IMR-90 (cell line): ENCODE measurements around the gene CMKLR1. TPM values are rescaled to one million over a fixed set of nuclear protein-coding genes. Genes with fewer than 3 reads are reported as not detected.

Source experiments
- ATAC-seq: fragments of 200-7000 bp; cut with Tn5 transposase; 2 replicates; pipeline ENCODE4 v1.9.1; 2020; ENCODE audit warnings: low read depth, mild to moderate bottlenecking, moderate library complexity
- BruUV-seq: library from RNA; stranded (reverse); fragments of 400-500 nt; replicated peaks from 2 replicates; lab custom pipeline; 2021; lab: Mats Ljungman, UMichigan
- CTCF ChIA-PET: fragments of 300-600 bp; formaldehyde crosslinking; extraction: SDS; loops from one replicate; lab custom pipeline; 2021; ENCODE audit warnings: antibody characterized with exemption; lab: Yijun Ruan, JAX
- POLR2A ChIA-PET: fragments of 300-600 bp; sonication (Branson Sonifier 250); formaldehyde crosslinking; loops from one replicate; lab custom pipeline; 2022; ENCODE audit warnings: antibody characterized with exemption; ENCODE audit not compliant: unreplicated experiment; lab: Charles Lee
- DNase-seq: peaks from one replicate; pipeline ENCODE4 v3.0.0; 2013
- H2AFZ ChIP-seq: replicated peaks from 2 replicates; pipeline ENCODE3; 2013; ENCODE audit warnings: low read length, mild to moderate bottlenecking; ENCODE audit not compliant: poor library complexity
- H2AK5ac ChIP-seq: 2 replicates; pipeline ENCODE4 v1.6.1; 2013; ENCODE audit warnings: low read depth, low read length, inconsistent platforms
- H2AK9ac ChIP-seq: replicated peaks from 2 replicates; pipeline ENCODE3; 2013; ENCODE audit warnings: mild to moderate bottlenecking, low read depth, low read length, moderate library complexity; ENCODE audit not compliant: poor library complexity
- H2BK120ac ChIP-seq: 2 replicates; pipeline ENCODE4 v1.6.1; 2013; ENCODE audit warnings: low read depth, low read length, inconsistent platforms
- H2BK15ac ChIP-seq: 3 replicates; pipeline ENCODE4 v1.6.1; 2013; ENCODE audit warnings: low read depth, low read length, inconsistent platforms
- H2BK20ac ChIP-seq: 2 replicates; pipeline ENCODE4 v1.6.1; 2013; ENCODE audit warnings: low read depth, mild to moderate bottlenecking, inconsistent platforms, low read length, moderate library complexity
- H2BK5ac ChIP-seq: 2 replicates; pipeline ENCODE4 v1.6.1; 2013; ENCODE audit warnings: mild to moderate bottlenecking, low read depth, low read length, inconsistent platforms; ENCODE audit not compliant: poor library complexity, severe bottlenecking
- H3K14ac ChIP-seq: replicated peaks from 2 replicates; pipeline ENCODE4 v1.6.1; 2013; ENCODE audit warnings: low read depth, low read length, inconsistent platforms
- H3K18ac ChIP-seq: 2 replicates; pipeline ENCODE4 v1.6.1; 2013; ENCODE audit warnings: low read depth, low read length, control low read depth
- H3K23ac ChIP-seq: 2 replicates; pipeline ENCODE4 v1.6.1; 2013; ENCODE audit warnings: low read depth, low read length, inconsistent platforms
- H3K27ac ChIP-seq: 2 replicates; pipeline ENCODE4 v1.5.1; 2013; ENCODE audit warnings: mild to moderate bottlenecking, control low read depth, low read length; ENCODE audit not compliant: insufficient read depth
- H3K27me3 ChIP-seq: 2 replicates; pipeline ENCODE4 v1.6.1; 2013; ENCODE audit warnings: low read length; ENCODE audit not compliant: control insufficient read depth, insufficient read depth
- H3K36me3 ChIP-seq: 2 replicates; pipeline ENCODE4 v1.6.1; 2013; ENCODE audit warnings: low read length, mixed read lengths; ENCODE audit not compliant: control insufficient read depth, insufficient read depth
- H3K4ac ChIP-seq: 2 replicates; pipeline ENCODE4 v1.6.1; 2013; ENCODE audit warnings: low read depth, low read length, inconsistent platforms
- H3K4me1 ChIP-seq: 2 replicates; pipeline ENCODE4 v1.6.1; 2013; ENCODE audit warnings: low read length, mixed read lengths; ENCODE audit not compliant: control insufficient read depth, insufficient read depth
- H3K4me2 ChIP-seq: 2 replicates; pipeline ENCODE4 v1.6.1; 2013; ENCODE audit warnings: low read depth, mild to moderate bottlenecking, control low read depth, low read length, moderate library complexity
- H3K4me3 ChIP-seq: 2 replicates; pipeline ENCODE4 v1.5.1; 2013; ENCODE audit warnings: low read depth, mild to moderate bottlenecking, control low read depth, low read length, moderate library complexity; ENCODE audit not compliant: insufficient read depth
- H3K56ac ChIP-seq: 2 replicates; pipeline ENCODE4 v1.6.1; 2013; ENCODE audit warnings: low read length, inconsistent platforms; ENCODE audit not compliant: insufficient read depth; ENCODE audit errors: extremely low read depth
- H3K79me1 ChIP-seq, 2 experiments: 2 replicates each; pipeline ENCODE4 v1.6.1; 2013; ENCODE audit warnings: low read length in 2 of 2, inconsistent platforms in 1 of 2, low read depth in 1 of 2
- H3K9ac ChIP-seq: 2 replicates; pipeline ENCODE4 v1.6.1; 2013; ENCODE audit warnings: low read depth, low read length, control low read depth
- H3K9me1 ChIP-seq: 2 replicates; pipeline ENCODE4 v1.6.1; 2013; ENCODE audit warnings: low read length, inconsistent platforms; ENCODE audit not compliant: insufficient read depth
- H3K9me3 ChIP-seq: 2 replicates; pipeline ENCODE4 v1.6.1; 2013; ENCODE audit warnings: low read length; ENCODE audit not compliant: control insufficient read depth, insufficient read depth
- H4K20me1 ChIP-seq: 2 replicates; pipeline ENCODE4 v1.6.1; 2013; ENCODE audit warnings: low read length, inconsistent platforms; ENCODE audit not compliant: insufficient read depth
- H4K5ac ChIP-seq: 2 replicates; pipeline ENCODE4 v1.6.1; 2013; ENCODE audit warnings: mild to moderate bottlenecking, low read depth, low read length, control low read depth
- H4K8ac ChIP-seq, 2 experiments: 2 replicates each; pipeline ENCODE4 v1.6.1; 2013; ENCODE audit warnings: low read depth in 2 of 2, low read length in 2 of 2, control low read depth in 1 of 2, inconsistent platforms in 1 of 2
- H4K91ac ChIP-seq: 2 replicates; pipeline ENCODE4 v1.6.1; 2013; ENCODE audit warnings: low read depth, low read length, inconsistent platforms; ENCODE audit not compliant: insufficient read depth
- BHLHE40 ChIP-seq: fragments of 150-350 bp; IDR thresholded peaks from 2 replicates; pipeline ENCODE4 v1.6.1; 2016; ENCODE audit warnings: mild to moderate bottlenecking, low read depth, low read length
- CEBPB ChIP-seq: IDR thresholded peaks from 2 replicates; pipeline ENCODE4 v1.6.1; 2012; ENCODE audit warnings: low read depth, low read length, improper control_type of control experiment
- ELK1 ChIP-seq: fragments of 150-350 bp; IDR thresholded peaks from 2 replicates; pipeline ENCODE4 v1.6.1; 2016; ENCODE audit warnings: low read depth, mild to moderate bottlenecking, low read length, moderate library complexity, borderline replicate concordance
- POLR2A ChIP-seq: IDR thresholded peaks from 2 replicates; pipeline ENCODE4 v1.6.1; 2012; ENCODE audit warnings: mild to moderate bottlenecking, low read depth, low read length
- RCOR1 ChIP-seq: IDR thresholded peaks from 2 replicates; pipeline ENCODE4 v1.6.1; 2012; ENCODE audit warnings: mild to moderate bottlenecking, low read length, improper control_type of control experiment; ENCODE audit not compliant: insufficient replicate concordance
- RFX5 ChIP-seq: IDR thresholded peaks from 2 replicates; pipeline ENCODE4 v1.8.0; 2012; ENCODE audit warnings: low read depth, mild to moderate bottlenecking, low read length, moderate library complexity
- SMC3 ChIP-seq: fragments of 150-350 bp; IDR thresholded peaks from 2 replicates; pipeline ENCODE4 v1.6.1; 2016; ENCODE audit warnings: low read depth, mild to moderate bottlenecking, antibody characterized with exemption, low read length, moderate library complexity
- dilution Hi-C: fragments of 300-500 bp; cut with HindIII; formaldehyde crosslinking; loops from one replicate; pipeline ENCODE4 v1.14.3; 2018; ENCODE audit warnings: low sequenced_read_pairs; ENCODE audit not compliant: unreplicated experiment
- in situ Hi-C: fragments of 300-500 bp; cut with MboI; formaldehyde crosslinking; loops from 3 replicates; pipeline ENCODE4 v1.14.3; 2019; ENCODE audit warnings: low sequenced_read_pairs, inconsistent platforms, mixed read lengths
- intact Hi-C: fragments of 100-400 bp; cut with micrococcal nuclease; formaldehyde crosslinking; loops from 2 replicates; pipeline ENCODE4 v1.10.0; 2022
- polyA plus RNA-seq, 3 experiments: library from polyadenylated mRNA; depleted of rRNA; stranded (reverse); fragments of >200 nt; gene quantifications; 2 replicates each; pipeline ENCODE4 v1.2.3, GENCODE V29; 2012; ENCODE audit warnings: low replicate concordance in 1 of 3
- total RNA-seq: library from RNA; depleted of rRNA; stranded (reverse); fragments of >200 nt; gene quantifications from 2 replicates; pipeline ENCODE4 v1.2.3, GENCODE V29; 2012
- TF ChIP-seq, protein P1 (sequence below): conservative IDR thresholded peaks from 2 replicates; pipeline ENCODE4 v1.5.1; 2012; ENCODE audit warnings: mild to moderate bottlenecking, low read depth, low read length, improper control_type of control experiment

Gene CMKLR1
- total and polyA plus RNA-seq, 2 of the 4 experiments (the other 2 are of a cell fraction): not detected

- Histone ChIP-seq H2BK5ac (no peak overlapping the region), H3K23ac (no peak overlapping the region), H4K8ac (no peak overlapping the region), H2BK120ac (no peak overlapping the region), H2AK5ac (no peak overlapping the region), H4K5ac (no peak overlapping the region), H3K79me1 (no peaks in the 10 kb centered on the region), H2BK20ac (no peak overlapping the region), H3K56ac (no peak overlapping the region), H3K4me2 (no peak overlapping the region), H3K9me1 (no peaks in the 10 kb centered on the region), H3K36me3 (no peaks in the 10 kb centered on the region), H2AFZ (no peak overlapping the region), H3K27me3 (no peaks in the 10 kb centered on the region), H3K4me3 (no peak overlapping the region), H4K91ac (no peak overlapping the region), H2BK15ac (no peak overlapping the region), H3K4ac (no peak overlapping the region), H3K9ac (no peak overlapping the region), H3K18ac (no peak overlapping the region), H3K14ac (no peak overlapping the region), H2AK9ac (no peak overlapping the region), H4K20me1 (no peaks in the 10 kb centered on the region), H3K4me1 (no peaks in the 10 kb centered on the region), H3K9me3 (no peaks in the 10 kb centered on the region), H3K27ac (no peak overlapping the region)
- no peak for ATAC-seq
- no peak for DNase-seq
- ChIA-PET CTCF (no interaction called here), POLR2A (no interaction called here)
- dilution Hi-C loops: no loop called here
- TF ChIP-seq POLR2A (no peak), CEBPB (no peak), RCOR1 (no peak), BHLHE40 (no peak), SMC3 (no peak), ELK1 (no peak), RFX5 (no peak)
- TF ChIP-seq, protein P1, sequence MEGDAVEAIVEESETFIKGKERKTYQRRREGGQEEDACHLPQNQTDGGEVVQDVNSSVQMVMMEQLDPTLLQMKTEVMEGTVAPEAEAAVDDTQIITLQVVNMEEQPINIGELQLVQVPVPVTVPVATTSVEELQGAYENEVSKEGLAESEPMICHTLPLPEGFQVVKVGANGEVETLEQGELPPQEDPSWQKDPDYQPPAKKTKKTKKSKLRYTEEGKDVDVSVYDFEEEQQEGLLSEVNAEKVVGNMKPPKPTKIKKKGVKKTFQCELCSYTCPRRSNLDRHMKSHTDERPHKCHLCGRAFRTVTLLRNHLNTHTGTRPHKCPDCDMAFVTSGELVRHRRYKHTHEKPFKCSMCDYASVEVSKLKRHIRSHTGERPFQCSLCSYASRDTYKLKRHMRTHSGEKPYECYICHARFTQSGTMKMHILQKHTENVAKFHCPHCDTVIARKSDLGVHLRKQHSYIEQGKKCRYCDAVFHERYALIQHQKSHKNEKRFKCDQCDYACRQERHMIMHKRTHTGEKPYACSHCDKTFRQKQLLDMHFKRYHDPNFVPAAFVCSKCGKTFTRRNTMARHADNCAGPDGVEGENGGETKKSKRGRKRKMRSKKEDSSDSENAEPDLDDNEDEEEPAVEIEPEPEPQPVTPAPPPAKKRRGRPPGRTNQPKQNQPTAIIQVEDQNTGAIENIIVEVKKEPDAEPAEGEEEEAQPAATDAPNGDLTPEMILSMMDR: no peak
- no TSS peak for BruUV-seq
- intact Hi-C loops: no loop called here
- in situ Hi-C loops: no loop called here
Observed at GRCh38 chr12:108277613-108278012, 61.5 kb downstream of the CMKLR1 start.
